GM21786 (cell line): Measurements from ENCODE around the gene ATP2A1.
A peak's percentile ranks its signal among the peaks of the same experiment; 100 is the strongest.
"Not testable (repeated sequence)": the region's sequence is repeated elsewhere in the genome, so short reads cannot be mapped to it uniquely, and the experiment has no call there.

ENCODE experiments used
- ATAC-seq: cut with Tn5 transposase; IDR thresholded peaks from one replicate; pipeline ENCODE4 v1.9.1; 2021; ENCODE audit not compliant: unreplicated experiment

The ATP2A1 gene

GRCh38 chr16:28858421-28858820 is 19.9 kb upstream of the ATP2A1 start:
- ATAC-seq: no peak

- no peak for ATAC-seq
Observed at GRCh38 chr16:28859326-28859725, 19.0 kb upstream of the ATP2A1 start.

- no peak for ATAC-seq
Observed at GRCh38 chr16:28863929-28864793, 14.1 kb upstream of the ATP2A1 start.

- no peak for ATAC-seq
Observed at GRCh38 chr16:28865001-28865688, 13.1 kb upstream of the ATP2A1 start.

GRCh38 chr16:28865722-28866453 is 12.4 kb upstream of the ATP2A1 start:
- ATAC-seq: no peak

GRCh38 chr16:28866454-28866804 is 11.9 kb upstream of the ATP2A1 start:
- ATAC-seq: no peak

- no peak for ATAC-seq
Observed at GRCh38 chr16:28867241-28867640, 11.0 kb upstream of the ATP2A1 start.

GRCh38 chr16:28867646-28868045 is 10.6 kb upstream of the ATP2A1 start:
- ATAC-seq: not testable (repeated sequence)

GRCh38 chr16:28869201-28869600 is 9.1 kb upstream of the ATP2A1 start:
- no peak for ATAC-seq

- ATAC-seq: no peak
Observed at GRCh38 chr16:28872952-28873351, 5.3 kb upstream of the ATP2A1 start.

- no peak for ATAC-seq
Observed at GRCh38 chr16:28873543-28874201, 4.6 kb upstream of the ATP2A1 start.

GRCh38 chr16:28874406-28874805 is 3.9 kb upstream of the ATP2A1 start:
- ATAC-seq: no peak

- no peak for ATAC-seq
Observed at GRCh38 chr16:28875134-28876018, 2.9 kb upstream of the ATP2A1 start.

GRCh38 chr16:28876019-28876659 is 2.1 kb upstream of the ATP2A1 start:
- ATAC-seq: no peak

- no peak for ATAC-seq
Observed at GRCh38 chr16:28876973-28877654, 1.2 kb upstream of the ATP2A1 start.

- ATAC-seq: no peak
Observed at GRCh38 chr16:28877655-28878000, 660 bp upstream of the ATP2A1 start.

- ATAC-seq: peak; percentile 36
Observed at GRCh38 chr16:28879261-28879840, 1.1 kb downstream of the ATP2A1 start.

GRCh38 chr16:28879841-28880588 is 1.7 kb downstream of the ATP2A1 start:
- ATAC-seq: peak; percentile 80
